A549 (cell line): Measurements from ENCODE around the gene LCN2.

Experiments used
- CTCF ChIP-seq: fragments of >200 bp; sonication (Bioruptor Twin); formaldehyde crosslinking; IDR thresholded peaks from 3 replicates; pipeline ENCODE4 v1.5.1; 2016
- EHMT2 ChIP-seq: fragments of 200-600 bp; sonication (generic); IDR thresholded peaks from 2 replicates; pipeline ENCODE4 v1.6.1; 2016; ENCODE audit warnings: antibody characterized with exemption, low read depth, mild to moderate bottlenecking, moderate library complexity
- EP300 ChIP-seq, 2 experiments: fragments of >200 bp; sonication (Bioruptor Twin); formaldehyde crosslinking; IDR thresholded peaks; 2 replicates in 1 of 2; 3 replicates in 1 of 2; pipeline ENCODE4 v1.6.1; 2016 to 2017
- GATA3 ChIP-seq: IDR thresholded peaks from 2 replicates; pipeline ENCODE4 v1.6.1; 2012; ENCODE audit warnings: borderline replicate concordance
- HDAC2 ChIP-seq: fragments of 200-600 bp; sonication (generic); IDR thresholded peaks from 2 replicates; pipeline ENCODE4 v1.6.1; 2016
- HOXB5 ChIP-seq: fragments of 250-450 bp; sonication (Bioruptor Pico); IDR thresholded peaks from 2 replicates; pipeline ENCODE4 v1.5.0; 2020; ENCODE audit warnings: mild to moderate bottlenecking, moderate library complexity
- JUNB ChIP-seq: fragments of >200 bp; sonication (Bioruptor Twin); formaldehyde crosslinking; IDR thresholded peaks from 2 replicates; pipeline ENCODE4 v1.6.1; 2016
- NR3C1 ChIP-seq: fragments of >200 bp; sonication (Bioruptor Twin); formaldehyde crosslinking; IDR thresholded peaks from 3 replicates; pipeline ENCODE4 v1.6.1; 2017
- POLR2A ChIP-seq: IDR thresholded peaks from 2 replicates; pipeline ENCODE4 v1.6.1; 2012; ENCODE audit warnings: mild to moderate bottlenecking, low read length
- RAD21 ChIP-seq, 2 experiments: fragments of >200 bp in 1 of 2; sonication (Bioruptor Twin) in 1 of 2; formaldehyde crosslinking in 1 of 2; IDR thresholded peaks in 1 of 2; conservative IDR thresholded peaks in 1 of 2; 2 replicates in 1 of 2; 3 replicates in 1 of 2; pipeline ENCODE4 v1.6.1; 2012 to 2018; ENCODE audit warnings: inconsistent platforms in 1 of 2
- REST ChIP-seq: fragments of 200-600 bp; sonication (generic); IDR thresholded peaks from 2 replicates; pipeline ENCODE4 v1.6.1; 2016; ENCODE audit warnings: antibody characterized with exemption, mild to moderate bottlenecking, moderate library complexity
- USF2 ChIP-seq: fragments of 450-650 bp; IDR thresholded peaks from 2 replicates; pipeline ENCODE4 v1.6.1; 2014; ENCODE audit warnings: antibody characterized with exemption

- TF ChIP-seq CTCF (no peak), EHMT2 (no peak), EP300 (IDR thresholded peaks at IDR 0.05) (no peak), RAD21 (conservative IDR thresholded peaks at IDR 0.05 in 1 of 2, IDR thresholded peaks at IDR 0.05 in 1 of 2) (no peak), NR3C1 (no peak), REST (no peak), USF2 (no peak), POLR2A (no peak), JUNB (no peak), GATA3 (no peak), HDAC2 (no peak), HOXB5 (CRISPR knock-in tag) (no peak)
These were observed 12.1 kb upstream of the LCN2 start for GRCh38 chr9:128136816-128137793.
